Measurements from ENCODE around the gene MGAT5. TPM values are rescaled to one million over a fixed set of nuclear protein-coding genes. Genes with fewer than 3 reads are reported as not detected.

MGAT5 gene
- total RNA-seq, 1 donor from 2014 or later: 36.8 TPM

DNA sequence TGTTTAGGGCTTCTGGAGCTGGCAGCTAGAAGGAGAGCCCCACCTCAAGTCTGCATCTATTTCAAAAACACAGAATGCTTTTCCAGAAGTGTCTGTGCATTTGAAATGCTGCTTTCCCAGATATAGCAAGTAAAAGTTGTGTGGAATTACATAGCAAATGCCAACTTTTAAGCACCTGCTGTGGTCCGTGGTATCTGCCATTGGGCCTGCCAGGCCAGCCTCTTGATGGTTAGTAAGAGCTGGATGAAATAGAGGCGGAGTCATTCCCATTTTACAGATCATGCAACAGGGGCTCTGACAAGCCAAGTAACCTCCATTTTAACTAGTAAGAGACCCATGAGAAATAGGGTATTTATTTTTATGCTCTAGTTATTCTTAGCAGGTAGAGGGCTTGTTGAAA, 61.6 kb downstream of the MGAT5 start:
- H3K4me3 Mint-ChIP-seq: no peak overlapping the region

DNA sequence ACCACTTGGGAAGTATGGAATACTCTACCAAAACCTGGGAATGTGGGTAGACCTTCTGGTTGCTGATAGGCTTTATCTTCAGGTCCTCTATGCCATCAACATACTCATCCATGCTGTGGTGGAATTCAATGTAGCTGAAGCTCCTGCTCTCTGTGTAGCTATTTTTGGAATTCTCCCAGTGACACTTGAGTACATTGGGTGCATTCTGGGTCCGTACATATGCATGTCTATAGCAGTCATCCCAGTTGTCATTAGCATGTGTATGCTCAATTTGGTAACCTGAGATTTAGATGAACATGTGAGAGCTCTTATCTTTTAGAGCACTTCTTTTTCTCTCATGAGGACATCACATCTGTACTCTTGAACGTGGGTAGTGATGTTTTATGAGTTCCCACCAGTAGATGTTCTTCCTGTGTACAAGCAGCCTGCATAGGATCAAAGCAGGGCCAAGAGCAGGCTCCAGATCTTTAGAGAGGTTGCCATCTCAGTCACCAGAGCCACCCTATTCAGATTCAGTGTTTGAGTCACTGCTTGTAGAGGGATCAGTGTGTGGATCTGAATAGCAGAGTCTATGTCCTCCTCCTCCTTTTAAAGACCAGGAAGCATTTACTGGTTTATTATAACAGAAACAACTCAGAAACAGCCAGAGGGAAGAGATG, 65.9 kb downstream of the MGAT5 start:
- Mint-ChIP-seq H3K27me3 (ENCODE audit: low read depth) (no peaks in the 10 kb centered on the region), H3K9me3 (peaks cover 5% of the 10 kb centered on the region), H3K4me1 (no peaks in the 10 kb centered on the region), H3K36me3 (ENCODE audit: low read depth) (peaks cover 13% of the 10 kb centered on the region), H3K4me3 (no peak overlapping the region), H3K27ac (ENCODE audit: unreplicated experiment) (no peak overlapping the region)
- no peak for DNase-seq (ENCODE audit: low read depth, low spot score)
- TF ChIP-seq, protein P1, sequence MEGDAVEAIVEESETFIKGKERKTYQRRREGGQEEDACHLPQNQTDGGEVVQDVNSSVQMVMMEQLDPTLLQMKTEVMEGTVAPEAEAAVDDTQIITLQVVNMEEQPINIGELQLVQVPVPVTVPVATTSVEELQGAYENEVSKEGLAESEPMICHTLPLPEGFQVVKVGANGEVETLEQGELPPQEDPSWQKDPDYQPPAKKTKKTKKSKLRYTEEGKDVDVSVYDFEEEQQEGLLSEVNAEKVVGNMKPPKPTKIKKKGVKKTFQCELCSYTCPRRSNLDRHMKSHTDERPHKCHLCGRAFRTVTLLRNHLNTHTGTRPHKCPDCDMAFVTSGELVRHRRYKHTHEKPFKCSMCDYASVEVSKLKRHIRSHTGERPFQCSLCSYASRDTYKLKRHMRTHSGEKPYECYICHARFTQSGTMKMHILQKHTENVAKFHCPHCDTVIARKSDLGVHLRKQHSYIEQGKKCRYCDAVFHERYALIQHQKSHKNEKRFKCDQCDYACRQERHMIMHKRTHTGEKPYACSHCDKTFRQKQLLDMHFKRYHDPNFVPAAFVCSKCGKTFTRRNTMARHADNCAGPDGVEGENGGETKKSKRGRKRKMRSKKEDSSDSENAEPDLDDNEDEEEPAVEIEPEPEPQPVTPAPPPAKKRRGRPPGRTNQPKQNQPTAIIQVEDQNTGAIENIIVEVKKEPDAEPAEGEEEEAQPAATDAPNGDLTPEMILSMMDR (conservative IDR thresholded peaks at IDR 0.05): no peak

More for the DNA sequence above, 61.6 kb downstream of the MGAT5 start:
- H3K9me3 Mint-ChIP-seq: no peaks in the 10 kb centered on the region
- no peak overlapping the region for H3K27ac Mint-ChIP-seq (ENCODE audit: unreplicated experiment)
- TF ChIP-seq, protein P1 (conservative IDR thresholded peaks at IDR 0.05): no peak
- no peaks in the 10 kb centered on the region for H3K27me3 Mint-ChIP-seq (ENCODE audit: low read depth)
- peaks cover 5% of the 10 kb centered on the region for H3K36me3 Mint-ChIP-seq (ENCODE audit: low read depth)
- DNase-seq (ENCODE audit: low read depth, low spot score): no peak
- no peaks in the 10 kb centered on the region for H3K4me1 Mint-ChIP-seq

DNA sequence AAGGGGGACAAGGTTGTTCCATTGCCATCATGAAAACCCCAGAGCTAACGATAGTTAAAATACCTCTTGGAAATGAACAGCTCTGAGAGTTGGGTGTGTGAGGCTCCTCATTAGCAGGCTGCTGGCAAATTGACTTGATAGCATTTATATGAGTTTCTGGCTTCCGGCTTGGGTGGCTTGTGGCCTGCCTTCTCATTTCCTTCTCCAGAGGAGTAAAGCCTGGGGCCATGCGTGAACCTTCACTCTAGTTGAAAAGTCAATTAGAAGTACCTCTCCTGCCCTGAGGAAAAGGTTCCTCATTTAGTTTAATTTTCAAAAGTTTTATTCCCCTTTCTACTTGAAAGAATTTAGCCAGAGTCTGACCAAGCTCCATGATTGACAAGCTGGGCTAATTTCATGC, 67.1 kb downstream of the MGAT5 start:
- H3K36me3 Mint-ChIP-seq (ENCODE audit: low read depth): peaks cover 13% of the 10 kb centered on the region
- H3K4me3 Mint-ChIP-seq: no peak overlapping the region
- H3K4me1 Mint-ChIP-seq: no peaks in the 10 kb centered on the region
- H3K9me3 Mint-ChIP-seq: peaks cover 5% of the 10 kb centered on the region
- TF ChIP-seq, protein P1 (conservative IDR thresholded peaks at IDR 0.05): no peak
- DNase-seq (ENCODE audit: low read depth, low spot score): no peak
- H3K27ac Mint-ChIP-seq (ENCODE audit: unreplicated experiment): no peak overlapping the region
- no peaks in the 10 kb centered on the region for H3K27me3 Mint-ChIP-seq (ENCODE audit: low read depth)

DNA sequence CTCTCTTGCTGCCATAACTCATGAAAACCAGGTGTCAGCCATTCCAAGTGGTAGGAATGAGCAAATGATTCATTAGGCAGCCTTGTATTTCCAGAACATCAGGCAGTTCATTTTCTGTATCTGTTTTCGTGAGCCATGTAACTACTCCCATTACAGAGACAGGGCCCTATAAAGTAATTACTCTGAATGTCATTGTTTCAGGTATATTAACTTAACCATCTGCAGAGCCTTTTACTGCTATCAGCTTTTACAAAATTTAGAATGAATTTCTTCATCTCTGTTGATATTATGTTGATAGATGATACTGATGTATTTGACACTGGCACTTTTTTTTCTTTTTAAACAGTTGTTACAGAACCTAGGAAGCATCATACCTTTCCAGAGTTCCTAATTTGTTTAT, 69.9 kb downstream of the MGAT5 start:
- Mint-ChIP-seq H3K4me3 (no peak overlapping the region), H3K4me1 (peaks cover 5% of the 10 kb centered on the region), H3K27ac (ENCODE audit: unreplicated experiment) (no peak overlapping the region), H3K27me3 (ENCODE audit: low read depth) (no peaks in the 10 kb centered on the region), H3K36me3 (ENCODE audit: low read depth) (peaks cover 19% of the 10 kb centered on the region), H3K9me3 (peaks cover 9% of the 10 kb centered on the region)
- TF ChIP-seq, protein P1 (conservative IDR thresholded peaks at IDR 0.05): no peak
- no peak for DNase-seq (ENCODE audit: low read depth, low spot score)

DNA sequence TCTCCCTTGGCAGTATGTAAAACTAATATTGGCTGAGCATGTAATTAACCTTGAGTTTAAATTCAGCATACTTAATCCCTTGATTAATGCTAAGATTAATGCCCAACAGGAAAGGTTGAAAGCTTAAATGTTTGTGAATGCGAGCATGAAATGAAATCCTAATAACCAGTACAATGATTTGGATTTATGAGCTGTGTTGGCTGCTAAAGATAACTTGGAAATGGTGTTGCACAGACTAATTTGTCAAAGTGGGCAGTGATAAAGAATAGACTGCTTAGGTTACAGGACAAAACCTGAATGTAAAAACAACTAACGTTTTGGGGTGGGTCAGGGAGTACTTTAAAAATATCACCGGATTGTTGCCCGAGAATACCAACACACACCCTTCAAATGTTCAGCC, 70.6 kb downstream of the MGAT5 start:
- no peak overlapping the region for H3K4me3 Mint-ChIP-seq
- H3K36me3 Mint-ChIP-seq (ENCODE audit: low read depth): peaks cover 16% of the 10 kb centered on the region
- DNase-seq (ENCODE audit: low read depth, low spot score): no peak
- H3K27me3 Mint-ChIP-seq (ENCODE audit: low read depth): no peaks in the 10 kb centered on the region
- TF ChIP-seq, protein P1 (conservative IDR thresholded peaks at IDR 0.05): no peak
- no peak overlapping the region for H3K27ac Mint-ChIP-seq (ENCODE audit: unreplicated experiment)
- peaks cover 9% of the 10 kb centered on the region for H3K9me3 Mint-ChIP-seq
- peaks cover 5% of the 10 kb centered on the region for H3K4me1 Mint-ChIP-seq
